ENCODE data around the gene FMO3. TPM values are rescaled to one million over a fixed set of nuclear protein-coding genes. Genes with fewer than 3 reads are reported as not detected.

Gene FMO3
- polyA plus RNA-seq = 0.19 TPM
- long read RNA-seq, donor 1 = 0 reads
- long read RNA-seq, donor 2 = 0 reads
- long read RNA-seq, donor 3 = 0 reads
- long read RNA-seq, donor 4 = 0 reads
- long read RNA-seq, donor 5 = 0 reads
- long read RNA-seq, donor 6 = 0 reads
- long read RNA-seq, donor 7 = 0 reads
- long read RNA-seq, donor 8 = 0 reads
- long read RNA-seq, donor 9 = 0 reads
- long read RNA-seq, donor 10 = 0 reads
- long read RNA-seq, donor 11 = 0 reads

DNA sequence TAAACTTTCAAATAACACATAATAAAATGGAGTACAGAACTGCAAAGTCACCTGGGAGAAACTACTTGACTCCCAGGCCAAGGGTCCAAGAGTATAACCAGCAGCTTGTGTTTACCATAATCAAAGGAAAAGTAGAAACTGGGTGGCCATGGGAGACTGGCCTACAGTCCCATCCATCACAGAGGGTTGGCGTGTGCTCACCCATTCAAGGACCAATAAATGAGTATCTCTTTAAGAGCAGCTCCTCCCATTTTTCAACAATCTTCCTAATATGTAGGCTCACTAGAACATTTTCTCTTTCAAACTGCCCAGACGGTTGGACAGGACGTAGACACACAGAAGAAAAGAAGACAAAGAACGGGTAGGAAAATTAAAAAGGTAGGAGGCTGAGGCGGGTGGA lies at the start of gene FMO3:
TSS of gene FMO3 (plus strand) at position 302 of the 400 bp plus-strand sequence. CDS start 1,754 bp downstream, outside the sequence.
- Histone ChIP-seq H3K9me3 (ENCODE audit: control insufficient read depth, low read depth, low read length) (no peaks in the 10 kb centered on the region), H3K27ac (ENCODE audit: low read length) (no peak within 1 kb of the TSS), H3K4me3 (ENCODE audit: low read length) (no peak within 1 kb of the TSS), H3K4me1 (ENCODE audit: control insufficient read depth, insufficient read depth, low read length) (no peaks in the 10 kb centered on the region), H3K36me3 (ENCODE audit: control insufficient read depth, insufficient read depth, low read length) (no peaks in the 10 kb centered on the region), H3K27me3 (ENCODE audit: control insufficient read depth, insufficient read depth, low read length) (no peaks in the 10 kb centered on the region)
- no peak for DNase-seq
- WGBS (ENCODE audit: insufficient coverage, low lambda C conversion rate) = 80% methylated on average over 1 of the region's 5 CpGs

DNA sequence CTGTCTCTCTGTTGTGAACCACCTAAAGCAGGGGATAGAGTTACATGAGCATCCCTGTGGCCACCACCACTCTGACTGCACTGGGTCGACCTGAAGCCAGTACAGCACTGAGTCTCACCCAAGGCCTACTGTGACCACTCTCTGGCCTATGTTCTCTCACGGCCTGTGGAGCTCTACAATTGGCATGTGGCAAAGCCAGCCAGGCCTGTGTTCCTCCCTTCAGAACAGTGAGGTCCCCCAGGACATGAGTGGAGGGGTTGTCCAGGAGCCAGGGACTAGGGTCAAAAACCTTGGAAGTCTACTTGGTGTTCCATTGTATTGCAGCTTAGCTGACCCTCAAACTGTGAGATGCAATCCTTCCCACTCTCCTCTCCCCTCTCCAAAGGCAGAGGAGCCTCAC lies 42.7 kb upstream of the FMO3 start:
- peaks cover 12% of the 10 kb centered on the region for H3K9me3 ChIP-seq (ENCODE audit: control insufficient read depth, low read depth, low read length)
- H3K4me3 ChIP-seq (ENCODE audit: low read length) = no peak overlapping the region
- H3K27ac ChIP-seq (ENCODE audit: low read length) = no peak overlapping the region
- no CpG with 5 or more reads among the region's 2 CpGs for WGBS (ENCODE audit: insufficient coverage, low lambda C conversion rate)
- H3K36me3 ChIP-seq (ENCODE audit: control insufficient read depth, insufficient read depth, low read length) = no peaks in the 10 kb centered on the region
- H3K4me1 ChIP-seq (ENCODE audit: control insufficient read depth, insufficient read depth, low read length) = no peaks in the 10 kb centered on the region
- DNase-seq = no peak
- H3K27me3 ChIP-seq (ENCODE audit: control insufficient read depth, insufficient read depth, low read length) = no peaks in the 10 kb centered on the region

- H3K36me3 ChIP-seq (ENCODE audit: control insufficient read depth, insufficient read depth, low read length) = no peaks in the 10 kb centered on the region
- H3K27me3 ChIP-seq (ENCODE audit: control insufficient read depth, insufficient read depth, low read length) = no peaks in the 10 kb centered on the region
- H3K4me1 ChIP-seq (ENCODE audit: control insufficient read depth, insufficient read depth, low read length) = no peaks in the 10 kb centered on the region
- no peak overlapping the region for H3K27ac ChIP-seq (ENCODE audit: low read length)
- WGBS (ENCODE audit: insufficient coverage, low lambda C conversion rate) = no CpG with 5 or more reads among the region's 2 CpGs
- no peak for DNase-seq
- H3K4me3 ChIP-seq (ENCODE audit: low read length) = no peak overlapping the region
- no peaks in the 10 kb centered on the region for H3K9me3 ChIP-seq (ENCODE audit: control insufficient read depth, low read depth, low read length)
Observed at GRCh38 chr1:171052977-171053376, 37.7 kb upstream of the FMO3 start.

GRCh38 chr1:171055966-171056643 lies 34.6 kb upstream of the FMO3 start:
- DNase-seq = no peak
- H3K36me3 ChIP-seq (ENCODE audit: control insufficient read depth, insufficient read depth, low read length) = no peaks in the 10 kb centered on the region
- H3K4me3 ChIP-seq (ENCODE audit: low read length) = no peak overlapping the region
- H3K27me3 ChIP-seq (ENCODE audit: control insufficient read depth, insufficient read depth, low read length) = no peaks in the 10 kb centered on the region
- no peak overlapping the region for H3K27ac ChIP-seq (ENCODE audit: low read length)
- no CpG with 5 or more reads among the region's 3 CpGs for WGBS (ENCODE audit: insufficient coverage, low lambda C conversion rate)
- H3K4me1 ChIP-seq (ENCODE audit: control insufficient read depth, insufficient read depth, low read length) = no peaks in the 10 kb centered on the region
- no peaks in the 10 kb centered on the region for H3K9me3 ChIP-seq (ENCODE audit: control insufficient read depth, low read depth, low read length)

GRCh38 chr1:171061425-171062143 lies 29.1 kb upstream of the FMO3 start:
- WGBS (ENCODE audit: insufficient coverage, low lambda C conversion rate) = no CpG with 5 or more reads among the region's 2 CpGs
- Histone ChIP-seq H3K27me3 (ENCODE audit: control insufficient read depth, insufficient read depth, low read length) (no peaks in the 10 kb centered on the region), H3K27ac (ENCODE audit: low read length) (no peak overlapping the region), H3K4me3 (ENCODE audit: low read length) (no peak overlapping the region), H3K9me3 (ENCODE audit: control insufficient read depth, low read depth, low read length) (no peaks in the 10 kb centered on the region), H3K4me1 (ENCODE audit: control insufficient read depth, insufficient read depth, low read length) (no peaks in the 10 kb centered on the region), H3K36me3 (ENCODE audit: control insufficient read depth, insufficient read depth, low read length) (no peaks in the 10 kb centered on the region)
- DNase-seq = no peak

DNA sequence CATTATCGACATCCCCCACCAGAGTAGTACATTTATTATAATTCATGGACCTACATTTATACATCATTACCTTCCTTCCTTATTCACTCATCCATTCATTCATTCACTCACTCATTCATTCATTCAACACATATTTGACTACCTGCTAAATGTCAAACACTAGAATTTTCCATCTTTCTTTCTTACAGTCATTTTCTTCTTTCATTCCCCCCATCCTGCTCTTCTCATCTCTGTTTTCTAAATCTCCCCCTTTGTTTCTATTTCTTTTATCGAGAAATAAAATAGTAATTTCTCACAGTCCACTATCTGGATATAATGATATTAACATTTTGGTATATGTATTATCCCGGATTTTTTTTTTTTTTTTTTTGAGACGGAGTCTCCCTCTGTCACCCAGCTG lies 27.8 kb upstream of the FMO3 start:
- H3K27me3 ChIP-seq (ENCODE audit: control insufficient read depth, insufficient read depth, low read length) = no peaks in the 10 kb centered on the region
- WGBS (ENCODE audit: insufficient coverage, low lambda C conversion rate) = 89% methylated on average over 2 of the region's 4 CpGs
- no peaks in the 10 kb centered on the region for H3K9me3 ChIP-seq (ENCODE audit: control insufficient read depth, low read depth, low read length)
- H3K27ac ChIP-seq (ENCODE audit: low read length) = no peak overlapping the region
- no peak for DNase-seq
- H3K4me3 ChIP-seq (ENCODE audit: low read length) = no peak overlapping the region
- no peaks in the 10 kb centered on the region for H3K36me3 ChIP-seq (ENCODE audit: control insufficient read depth, insufficient read depth, low read length)
- H3K4me1 ChIP-seq (ENCODE audit: control insufficient read depth, insufficient read depth, low read length) = no peaks in the 10 kb centered on the region

GRCh38 chr1:171075041-171075440 lies 15.7 kb upstream of the FMO3 start:
- Histone ChIP-seq H3K27ac (ENCODE audit: low read length) (no peak overlapping the region), H3K4me1 (ENCODE audit: control insufficient read depth, insufficient read depth, low read length) (no peaks in the 10 kb centered on the region), H3K9me3 (ENCODE audit: control insufficient read depth, low read depth, low read length) (no peaks in the 10 kb centered on the region), H3K4me3 (ENCODE audit: low read length) (no peak overlapping the region), H3K27me3 (ENCODE audit: control insufficient read depth, insufficient read depth, low read length) (no peaks in the 10 kb centered on the region), H3K36me3 (ENCODE audit: control insufficient read depth, insufficient read depth, low read length) (no peaks in the 10 kb centered on the region)
- WGBS (ENCODE audit: insufficient coverage, low lambda C conversion rate) = 94% methylated on average over 3 of the region's 3 CpGs
- DNase-seq = no peak

- Histone ChIP-seq H3K27ac (ENCODE audit: low read length) (peak overlapping the region; percentile 87), H3K36me3 (ENCODE audit: control insufficient read depth, insufficient read depth, low read length) (no peaks in the 10 kb centered on the region), H3K4me3 (ENCODE audit: low read length) (no peak overlapping the region), H3K4me1 (ENCODE audit: control insufficient read depth, insufficient read depth, low read length) (peaks cover 21% of the 10 kb centered on the region), H3K27me3 (ENCODE audit: control insufficient read depth, insufficient read depth, low read length) (no peaks in the 10 kb centered on the region), H3K9me3 (ENCODE audit: control insufficient read depth, low read depth, low read length) (no peaks in the 10 kb centered on the region)
- peak in 1 of 2 donors; percentile 77 for DNase-seq
Observed at GRCh38 chr1:171081314-171081753, 9.4 kb upstream of the FMO3 start.

- H3K4me3 ChIP-seq (ENCODE audit: low read length) = no peak overlapping the region
- H3K27me3 ChIP-seq (ENCODE audit: control insufficient read depth, insufficient read depth, low read length) = no peaks in the 10 kb centered on the region
- DNase-seq = peak; percentile 37 to 75
- no peaks in the 10 kb centered on the region for H3K9me3 ChIP-seq (ENCODE audit: control insufficient read depth, low read depth, low read length)
- H3K4me1 ChIP-seq (ENCODE audit: control insufficient read depth, insufficient read depth, low read length) = peaks cover 21% of the 10 kb centered on the region
- no peaks in the 10 kb centered on the region for H3K36me3 ChIP-seq (ENCODE audit: control insufficient read depth, insufficient read depth, low read length)
- H3K27ac ChIP-seq (ENCODE audit: low read length) = peak overlapping the region; percentile 87
- 55% methylated on average over 2 of the region's 7 CpGs for WGBS (ENCODE audit: insufficient coverage, low lambda C conversion rate)
Observed at GRCh38 chr1:171081763-171082201, 8.9 kb upstream of the FMO3 start.

GRCh38 chr1:171082606-171083005 lies 8.1 kb upstream of the FMO3 start:
- peak in 1 of 2 donors; percentile 59 for DNase-seq
- Histone ChIP-seq H3K4me1 (ENCODE audit: control insufficient read depth, insufficient read depth, low read length) (peaks cover 21% of the 10 kb centered on the region), H3K27ac (ENCODE audit: low read length) (peak overlapping the region; percentile 87), H3K9me3 (ENCODE audit: control insufficient read depth, low read depth, low read length) (no peaks in the 10 kb centered on the region), H3K4me3 (ENCODE audit: low read length) (no peak overlapping the region), H3K27me3 (ENCODE audit: control insufficient read depth, insufficient read depth, low read length) (no peaks in the 10 kb centered on the region), H3K36me3 (ENCODE audit: control insufficient read depth, insufficient read depth, low read length) (no peaks in the 10 kb centered on the region)
- WGBS (ENCODE audit: insufficient coverage, low lambda C conversion rate) = 20% methylated on average over 1 of the region's 1 CpG
